Kidney tubule cell (primary cell): ENCODE measurements around the gene CUL9.
A peak's percentile ranks its signal among the peaks of the same experiment; 100 is the strongest.

Experiments used
- DNase-seq: peaks from one replicate; pipeline ENCODE4 v3.0.0-alpha.2; 2018; ENCODE audit warnings: low spot score

Gene CUL9

DNA sequence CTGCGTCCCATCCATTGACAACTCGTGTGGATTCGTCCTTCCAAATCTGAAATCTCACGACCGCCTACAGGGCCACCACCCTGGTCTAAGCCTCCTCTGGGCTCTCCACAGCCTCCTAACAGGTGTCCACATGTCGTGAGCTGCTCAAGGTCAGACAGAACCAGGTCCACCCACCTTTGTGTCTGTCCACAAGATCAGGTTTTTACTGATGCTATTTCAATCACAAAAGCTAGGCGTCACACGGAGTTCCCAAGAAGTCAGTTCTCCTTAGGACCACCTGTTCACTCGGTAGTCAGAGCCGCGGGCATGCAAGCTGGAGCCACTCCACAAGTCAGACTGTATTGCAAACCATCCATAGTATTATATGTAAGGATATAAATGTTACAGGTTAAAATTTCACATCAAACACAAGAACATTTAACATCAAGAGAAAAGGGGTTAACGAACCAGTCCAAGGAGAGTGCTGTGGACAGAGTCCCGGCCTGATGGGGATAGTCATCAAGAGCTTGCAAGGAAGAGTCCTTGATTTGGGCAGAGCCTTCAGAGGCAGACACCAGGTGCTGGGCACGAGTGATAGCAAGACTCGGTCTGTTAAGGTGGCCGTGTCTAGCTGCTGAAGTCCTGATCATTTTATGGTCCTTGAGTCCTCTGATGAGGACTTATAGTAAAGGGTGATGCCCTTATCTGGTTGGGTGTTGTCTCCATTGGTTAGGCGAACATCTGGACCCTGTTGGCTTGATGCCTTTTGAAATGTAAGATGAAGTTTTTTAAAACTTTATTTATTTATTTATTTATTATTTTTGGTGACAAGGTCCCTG lies 48.0 kb downstream of the CUL9 start:
- no peak for DNase-seq

DNA sequence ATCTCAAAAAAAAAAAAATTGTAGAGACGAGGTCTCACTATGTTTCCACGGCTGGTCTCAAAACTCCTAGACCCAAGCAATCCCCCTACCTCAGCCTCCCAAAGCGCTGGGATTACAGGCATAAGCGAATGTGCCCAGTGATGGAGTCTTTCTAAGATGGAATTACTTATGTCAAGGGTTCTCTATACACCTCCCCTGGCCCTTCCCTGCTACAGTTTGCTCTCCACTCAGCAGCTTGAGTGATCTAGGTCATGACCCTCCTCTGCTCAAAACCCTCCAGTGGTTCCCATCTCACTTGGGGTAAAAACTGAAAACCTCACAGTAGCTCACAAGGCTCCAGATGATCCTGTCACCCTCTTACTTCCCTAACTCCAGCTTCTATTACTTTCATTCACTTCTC lies 49.1 kb downstream of the CUL9 start:
- no peak for DNase-seq

GRCh38 chr6:43231735-43232450 lies 49.9 kb downstream of the CUL9 start:
- DNase-seq: no peak

DNA sequence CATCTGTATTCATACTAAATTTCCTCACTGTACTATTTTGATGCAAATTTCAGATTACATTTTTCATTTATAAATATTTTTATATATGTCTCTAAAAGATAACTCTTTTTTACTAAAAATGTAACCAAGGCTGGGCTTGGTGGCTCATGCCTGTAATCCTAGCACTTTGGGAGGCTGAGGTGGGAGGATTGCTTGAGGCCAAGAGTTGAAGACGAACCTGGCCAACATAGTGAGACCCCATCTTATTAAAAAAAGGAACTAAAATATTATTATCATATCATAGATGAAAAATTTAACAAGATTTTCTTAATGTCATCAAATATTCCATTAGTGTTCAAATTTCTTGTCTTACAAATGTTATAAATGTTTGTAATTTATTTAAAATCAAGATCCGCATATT lies 53.8 kb downstream of the CUL9 start:
- no peak for DNase-seq

DNA sequence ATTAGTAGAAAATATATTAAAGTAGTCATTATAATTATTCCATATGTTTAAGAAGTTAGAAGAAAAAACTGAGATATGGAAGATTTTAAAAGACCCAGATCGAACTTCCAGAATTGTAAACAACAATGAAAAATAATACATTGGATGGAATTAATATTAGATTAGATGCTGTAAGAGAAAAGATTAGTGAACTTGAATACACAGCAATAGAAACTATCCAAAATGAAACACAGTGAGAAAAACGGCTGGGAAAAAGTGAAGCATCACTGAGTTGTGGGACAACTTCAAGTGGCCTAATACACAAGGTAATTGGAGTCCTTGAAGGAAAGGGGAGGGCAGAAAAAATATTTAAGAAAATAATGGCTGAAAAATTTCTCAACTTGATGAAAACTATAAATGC lies 57.1 kb downstream of the CUL9 start:
- no peak for DNase-seq

DNA sequence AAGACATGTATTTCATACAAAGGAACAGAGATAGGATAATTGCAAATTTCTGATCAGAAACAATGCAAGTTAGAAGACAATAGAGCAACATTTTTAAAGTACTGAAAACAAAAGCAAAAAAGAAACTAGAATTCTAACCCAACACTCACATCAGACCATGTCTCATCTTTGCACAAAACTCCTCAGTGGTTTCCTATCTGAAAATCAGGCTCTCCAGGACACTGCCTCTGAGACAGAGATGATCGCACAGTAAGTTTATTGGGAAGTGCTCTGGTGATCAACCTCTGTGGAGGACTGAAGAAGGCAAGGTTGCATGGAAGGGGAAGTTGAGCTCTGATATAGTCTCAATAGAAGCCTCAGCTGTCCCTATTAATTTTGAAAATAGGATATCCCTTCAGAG lies 59.0 kb downstream of the CUL9 start:
- DNase-seq: no peak

DNA sequence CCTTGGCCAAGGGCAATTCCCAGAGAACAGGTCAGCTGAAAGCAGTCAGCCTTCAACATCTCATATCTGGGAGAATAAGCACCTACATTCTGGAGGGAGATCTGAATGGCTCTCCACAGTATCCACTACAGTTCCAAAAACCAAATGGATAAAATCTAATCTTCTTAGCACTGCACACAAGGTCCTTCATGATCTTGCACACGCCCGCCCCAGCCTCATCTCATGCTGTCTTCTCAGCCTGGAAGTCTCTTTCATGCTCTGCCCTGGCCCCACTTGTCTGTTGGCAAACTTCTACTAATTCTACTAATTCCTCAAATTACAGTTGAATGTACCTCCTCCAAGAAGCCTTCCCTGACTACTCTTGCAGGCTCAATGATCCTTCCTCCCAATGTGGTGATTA lies 59.5 kb downstream of the CUL9 start:
- DNase-seq: no peak

GRCh38 chr6:43242908-43243663 lies 61.1 kb downstream of the CUL9 start, which contains the start of gene TTBK1:
Gene TTBK1, plus strand, starts transcription at chr6:43243481. Its CDS starts 3,180 bp downstream, at chr6:43246661.
- DNase-seq: no peak

DNA sequence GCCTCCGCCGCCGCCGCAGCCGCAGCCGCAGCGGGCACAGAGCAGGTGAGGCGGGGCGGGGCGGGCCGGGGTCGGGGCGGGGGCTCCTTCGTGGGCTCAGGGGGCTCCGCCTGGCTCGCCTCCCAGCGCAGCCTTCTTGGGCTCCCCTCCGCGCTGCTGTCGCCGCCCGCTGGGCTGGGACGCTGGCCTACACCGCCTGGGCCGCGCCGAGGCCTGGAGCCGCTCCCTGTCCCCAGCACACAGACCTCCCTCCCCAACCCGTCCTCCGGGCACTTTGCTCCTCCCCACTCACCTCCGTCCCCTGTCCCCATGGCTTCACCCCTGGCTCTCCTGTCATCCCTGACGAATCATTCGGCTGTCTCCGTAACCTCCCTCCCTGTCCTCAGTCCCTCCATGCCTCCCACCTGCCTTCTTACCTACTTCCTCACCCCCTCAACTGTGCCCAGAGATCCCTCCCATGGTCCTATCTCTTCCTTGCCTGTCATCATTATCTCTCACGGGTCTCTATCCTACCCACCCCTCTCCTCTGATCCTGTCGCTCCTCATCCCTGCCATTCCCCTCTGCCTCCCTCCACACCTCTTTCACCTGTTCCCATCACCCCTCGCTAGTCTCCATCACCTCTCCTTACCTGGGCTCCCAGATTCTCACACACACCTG lies 61.8 kb downstream of the CUL9 start:
- DNase-seq: no peak

GRCh38 chr6:43246301-43247113 lies 64.5 kb downstream of the CUL9 start:
- peak; percentile 85 for DNase-seq

- peak; percentile 84 for DNase-seq
These were observed 65.4 kb downstream of the CUL9 start for GRCh38 chr6:43247114-43247999.

GRCh38 chr6:43248101-43248500 lies 66.1 kb downstream of the CUL9 start:
- no peak for DNase-seq

DNA sequence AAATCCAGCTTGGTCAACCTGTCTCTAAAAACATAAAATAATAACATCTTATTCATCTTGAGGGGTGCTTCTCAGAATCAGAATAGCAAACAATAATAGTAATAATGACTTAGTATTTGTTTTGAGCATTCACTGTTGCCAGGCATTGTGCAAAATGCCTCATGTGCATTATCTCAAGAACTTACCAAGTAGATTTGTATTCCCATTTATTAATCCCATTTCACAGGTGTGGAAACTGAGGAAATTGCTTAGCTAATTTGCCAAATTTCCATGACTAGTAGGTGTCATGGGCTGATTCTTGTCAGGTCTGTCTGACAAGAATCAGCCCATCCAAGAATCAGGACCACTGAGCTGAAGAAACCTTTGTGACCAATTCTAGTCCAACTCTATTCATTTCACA lies 66.8 kb downstream of the CUL9 start:
- DNase-seq: no peak

GRCh38 chr6:43250992-43251373 lies 69.0 kb downstream of the CUL9 start:
- peak; percentile 22 for DNase-seq

GRCh38 chr6:43253401-43253800 lies 71.4 kb downstream of the CUL9 start:
- no peak for DNase-seq

DNA sequence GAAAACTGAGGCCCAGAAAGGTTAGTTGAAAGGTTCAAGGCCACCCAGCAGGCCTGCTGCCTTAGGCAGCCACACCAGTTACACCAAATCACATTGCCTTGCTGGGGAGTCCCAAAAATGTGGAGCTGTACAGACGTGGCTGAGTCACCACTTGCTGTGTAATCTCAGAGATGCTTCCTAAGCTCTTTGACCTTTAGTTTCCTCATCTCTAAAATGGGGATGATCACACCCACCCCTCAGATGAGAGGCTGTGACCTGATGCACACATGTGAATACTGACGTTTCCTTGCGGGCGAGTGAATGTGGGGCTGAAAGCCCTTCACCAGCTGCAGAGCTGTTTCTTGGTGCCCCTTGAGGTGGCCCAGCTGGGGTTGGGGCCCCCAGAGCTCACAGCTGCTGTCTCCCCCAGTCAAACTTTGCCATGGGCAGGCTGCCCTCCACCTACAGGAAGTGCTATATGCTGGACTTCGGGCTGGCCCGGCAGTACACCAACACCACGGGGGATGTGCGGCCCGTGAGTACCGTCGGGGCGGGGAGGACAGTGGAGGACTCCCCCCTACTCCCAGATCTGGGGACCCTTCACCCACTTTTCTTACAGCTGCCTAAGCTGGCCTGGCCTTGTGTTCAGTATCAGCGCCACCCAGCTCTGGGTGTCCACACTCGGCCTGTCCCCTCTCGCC lies 72.3 kb downstream of the CUL9 start:
- DNase-seq: no peak

DNA sequence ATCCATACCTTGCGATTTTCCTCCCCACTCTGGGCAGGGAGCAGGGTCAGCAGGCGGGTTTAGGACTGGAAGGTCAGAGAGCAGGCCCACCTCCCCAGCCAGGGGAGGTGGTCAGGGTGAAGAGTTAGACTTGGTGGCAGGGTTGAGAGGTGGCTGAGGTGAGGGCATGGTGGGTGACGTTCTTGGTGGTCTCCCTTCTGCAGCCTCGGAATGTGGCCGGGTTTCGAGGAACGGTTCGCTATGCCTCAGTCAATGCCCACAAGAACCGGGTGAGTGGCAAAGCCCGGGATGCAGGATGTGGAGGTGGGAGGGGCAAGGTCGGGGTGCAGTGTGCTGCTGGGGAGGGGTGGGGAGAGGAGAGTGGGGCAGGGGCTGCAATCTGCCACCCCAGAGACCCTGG lies 72.8 kb downstream of the CUL9 start:
- no peak for DNase-seq

GRCh38 chr6:43255408-43256054 lies 73.5 kb downstream of the CUL9 start:
- DNase-seq: no peak

DNA sequence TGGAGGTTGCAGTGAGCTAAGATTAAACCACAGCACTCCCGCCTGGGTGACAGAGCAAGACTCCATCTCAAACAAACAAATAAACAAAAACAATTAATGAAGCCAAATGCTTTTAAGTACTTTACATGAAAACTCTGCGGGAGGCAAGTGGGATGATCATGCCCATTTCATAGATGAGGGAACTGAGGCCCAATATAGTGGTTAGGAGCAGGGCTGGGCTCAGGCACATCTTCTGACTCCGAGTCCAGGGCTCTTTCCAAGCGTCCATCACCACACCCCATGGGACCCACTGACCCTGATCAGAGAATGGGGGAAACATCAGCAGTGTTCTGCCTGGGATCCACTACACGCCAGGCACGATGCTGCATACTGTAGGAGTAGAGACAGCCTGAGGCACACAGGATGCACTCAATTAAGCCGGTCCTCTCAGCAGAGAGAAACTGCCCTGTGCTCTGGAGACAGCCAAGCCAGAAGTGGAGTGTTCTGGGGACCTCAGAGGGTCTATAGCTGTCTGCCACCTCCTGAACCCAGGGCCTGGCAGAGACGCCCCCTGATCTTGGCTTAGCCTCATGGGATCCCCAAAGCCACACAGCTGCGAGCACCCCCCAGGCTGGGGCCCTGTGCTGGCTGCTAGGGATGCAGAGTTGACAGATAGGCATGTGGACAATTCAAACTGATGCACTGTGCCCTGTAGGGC lies 74.8 kb downstream of the CUL9 start:
- no peak for DNase-seq
